Tibial nerve (tissue), 4 donors: ENCODE measurements around the gene EVC2.

ENCODE experiments used
- CTCF ChIP-seq, 5 experiments: fragments of 200-600 bp in 3 of 5; fragments of 450-650 bp in 2 of 5; sonication (generic) in 3 of 5; IDR thresholded peaks; one replicate each; pipeline ENCODE4 v1.5.1; 2016 to 2019; ENCODE audit warnings: antibody characterized with exemption in 5 of 5, mild to moderate bottlenecking in 3 of 5, moderate library complexity in 2 of 5
- EP300 ChIP-seq, 2 donors: sonication (generic); formaldehyde crosslinking; IDR thresholded peaks; one replicate each; pipeline ENCODE4 v1.6.1; 2017; ENCODE audit warnings: antibody characterized with exemption in 2 of 2, mild to moderate bottlenecking in 1 of 2
- POLR2A ChIP-seq, 2 donors: fragments of 450-650 bp; IDR thresholded peaks; one replicate each; pipeline ENCODE4 v1.6.1; 2017; ENCODE audit warnings: antibody characterized with exemption in 2 of 2, mild to moderate bottlenecking in 2 of 2, moderate library complexity in 2 of 2

- TF ChIP-seq CTCF (IDR thresholded peaks at IDR 0.05) (no peak), POLR2A (IDR thresholded peaks at IDR 0.05) (no peak), EP300 (IDR thresholded peaks at IDR 0.05) (no peak)
Measured at GRCh38 chr4:5706486-5707290, 1.7 kb downstream of the EVC2 start.
